ENCODE measurements around the gene STARD5.

The STARD5 gene

GRCh38 chr15:81271761-81272644 lies 51.9 kb downstream of the STARD5 start:
- TF ChIP-seq CTCF (IDR thresholded peaks at IDR 0.05): no peak

GRCh38 chr15:81270781-81271491 lies 53.0 kb downstream of the STARD5 start:
- Histone ChIP-seq H3K4me2 (ENCODE audit: low read length) (no peak overlapping the region), H3K79me2 (no peaks in the 10 kb centered on the region), H3K4me1 (no peaks in the 10 kb centered on the region), H3K36me3 (ENCODE audit: control insufficient read depth, insufficient read depth, low read length) (no peaks in the 10 kb centered on the region), H3K4me3 (ENCODE audit: low read depth, low read length) (no peak overlapping the region), H3K9me3 (ENCODE audit: control insufficient read depth, low read length) (no peaks in the 10 kb centered on the region), H3K27ac (no peak overlapping the region), H3K27me3 (ENCODE audit: control insufficient read depth, insufficient read depth, low read length) (no peaks in the 10 kb centered on the region), H3K9ac (no peak overlapping the region), H2AFZ (no peak overlapping the region)
- TF ChIP-seq CTCF (IDR thresholded peaks at IDR 0.05): no peak

More at GRCh38 chr15:81271761-81272644, 51.9 kb downstream of the STARD5 start:
- Histone ChIP-seq H3K9me3 (ENCODE audit: control insufficient read depth, low read length) (no peaks in the 10 kb centered on the region), H2AFZ (no peak overlapping the region), H3K4me3 (ENCODE audit: low read depth, low read length) (no peak overlapping the region), H3K9ac (no peak overlapping the region), H3K36me3 (ENCODE audit: control insufficient read depth, insufficient read depth, low read length) (no peaks in the 10 kb centered on the region), H3K4me1 (no peaks in the 10 kb centered on the region), H3K27me3 (ENCODE audit: control insufficient read depth, insufficient read depth, low read length) (no peaks in the 10 kb centered on the region), H3K27ac (no peak overlapping the region), H3K79me2 (no peaks in the 10 kb centered on the region), H3K4me2 (ENCODE audit: low read length) (no peak overlapping the region)

DNA sequence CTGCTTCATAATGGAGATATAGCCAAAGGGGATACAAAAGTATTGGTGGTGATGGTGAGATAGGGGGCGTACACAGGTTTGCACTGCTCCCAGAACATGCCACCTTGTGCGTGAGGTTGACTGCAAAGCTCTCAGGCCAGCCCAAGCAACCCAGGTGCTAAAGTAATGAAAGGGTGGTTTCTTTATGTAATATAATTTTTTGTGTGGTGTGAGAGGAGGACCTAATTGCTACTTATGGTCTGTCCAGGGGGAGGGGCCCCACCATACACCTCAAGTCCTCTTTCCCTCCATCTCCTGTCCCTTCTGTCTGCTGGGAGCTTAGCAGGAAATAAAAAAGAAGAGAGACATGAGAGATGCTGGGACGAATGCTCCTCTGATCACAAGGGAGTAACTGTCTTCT lies 53.8 kb downstream of the STARD5 start:
- Histone ChIP-seq H2AFZ (no peak overlapping the region), H3K4me3 (ENCODE audit: low read depth, low read length) (no peak overlapping the region), H3K79me2 (no peaks in the 10 kb centered on the region), H3K9ac (no peak overlapping the region), H3K4me2 (ENCODE audit: low read length) (no peak overlapping the region), H3K36me3 (ENCODE audit: control insufficient read depth, insufficient read depth, low read length) (no peaks in the 10 kb centered on the region), H3K9me3 (ENCODE audit: control insufficient read depth, low read length) (no peaks in the 10 kb centered on the region), H3K27ac (no peak overlapping the region), H3K4me1 (no peaks in the 10 kb centered on the region), H3K27me3 (ENCODE audit: control insufficient read depth, insufficient read depth, low read length) (no peaks in the 10 kb centered on the region)
- TF ChIP-seq CTCF (IDR thresholded peaks at IDR 0.05): no peak

GRCh38 chr15:81268881-81269601 lies 54.9 kb downstream of the STARD5 start:
- Histone ChIP-seq H3K27ac (no peak overlapping the region), H2AFZ (no peak overlapping the region), H3K9ac (no peak overlapping the region), H3K4me2 (ENCODE audit: low read length) (no peak overlapping the region), H3K27me3 (ENCODE audit: control insufficient read depth, insufficient read depth, low read length) (no peaks in the 10 kb centered on the region), H3K79me2 (no peaks in the 10 kb centered on the region), H3K36me3 (ENCODE audit: control insufficient read depth, insufficient read depth, low read length) (no peaks in the 10 kb centered on the region), H3K4me3 (ENCODE audit: low read depth, low read length) (no peak overlapping the region), H3K4me1 (no peaks in the 10 kb centered on the region), H3K9me3 (ENCODE audit: control insufficient read depth, low read length) (no peaks in the 10 kb centered on the region)
- TF ChIP-seq CTCF (IDR thresholded peaks at IDR 0.05): no peak
